Liver (tissue), 9 donors: ENCODE measurements around the gene OLA1. TPM values are rescaled to one million over a fixed set of nuclear protein-coding genes. Genes with fewer than 3 reads are reported as not detected.

Experiments used
- DNase-seq: peaks from one replicate; pipeline ENCODE4 v3.0.0-alpha.2; 2017; ENCODE audit warnings: low spot score
- H3K27ac ChIP-seq, 2 donors: one replicate each; pipeline ENCODE4 v1.7.0; 2013; ENCODE audit warnings: inconsistent platforms in 2 of 2, low read length in 2 of 2, control low read depth in 1 of 2, low read depth in 1 of 2, mild to moderate bottlenecking in 1 of 2
- H3K27me3 ChIP-seq, 4 donors: one replicate each; pipeline versions ENCODE4 v1.6.1 to v1.7.0; 2013; ENCODE audit warnings: low read length in 3 of 4, inconsistent platforms in 1 of 4, mild to moderate bottlenecking in 1 of 4, moderate library complexity in 1 of 4; ENCODE audit not compliant: control insufficient read depth in 4 of 4, insufficient read depth in 4 of 4
- H3K36me3 ChIP-seq, 4 donors: one replicate each; pipeline versions ENCODE4 v1.6.1 to v1.7.0; 2013; ENCODE audit warnings: low read length in 3 of 4, mild to moderate bottlenecking in 3 of 4, low read depth in 1 of 4, moderate library complexity in 1 of 4; ENCODE audit not compliant: control insufficient read depth in 4 of 4, insufficient read depth in 3 of 4
- H3K4me1 ChIP-seq, 4 donors: one replicate each; pipeline versions ENCODE4 v1.6.1 to v1.7.0; 2013; ENCODE audit warnings: low read length in 3 of 4, mild to moderate bottlenecking in 3 of 4, moderate library complexity in 1 of 4; ENCODE audit not compliant: control insufficient read depth in 4 of 4, insufficient read depth in 4 of 4
- H3K4me3 ChIP-seq, 3 donors: one replicate each; pipeline versions ENCODE4 v1.6.1 to v1.7.0; 2013; ENCODE audit warnings: low read length in 3 of 3, control low read depth in 1 of 3, low read depth in 1 of 3, mild to moderate bottlenecking in 1 of 3
- H3K9ac ChIP-seq, 2 donors: one replicate each; pipeline ENCODE4 v1.7.0; 2013; ENCODE audit warnings: low read length in 2 of 2, mild to moderate bottlenecking in 2 of 2, moderate library complexity in 2 of 2, control low read depth in 1 of 2, low read depth in 1 of 2
- H3K9me3 ChIP-seq, 4 donors: one replicate each; pipeline versions ENCODE4 v1.6.1 to v1.7.0; 2013; ENCODE audit warnings: low read length in 3 of 4; ENCODE audit not compliant: control insufficient read depth in 4 of 4
- ATF3 ChIP-seq: IDR thresholded peaks from 2 replicates; pipeline ENCODE4 v1.6.1; 2016; ENCODE audit warnings: antibody characterized with exemption
- CTCF ChIP-seq: fragments of 150-350 bp; IDR thresholded peaks from 2 replicates; pipeline ENCODE4 v1.5.1; 2017; ENCODE audit warnings: improper control_type of control experiment, low read depth, low read length; ENCODE audit not compliant: missing input control
- EGR1 ChIP-seq, 2 donors: IDR thresholded peaks; 2 replicates each; pipeline ENCODE4 v1.6.1; 2016 to 2018; ENCODE audit warnings: antibody characterized with exemption in 2 of 2, low read depth in 2 of 2
- FOXA2 ChIP-seq: IDR thresholded peaks from 2 replicates; pipeline ENCODE4 v1.6.1; 2016; ENCODE audit warnings: antibody characterized with exemption
- GABPA ChIP-seq, 2 donors: IDR thresholded peaks in 1 of 2; conservative IDR thresholded peaks in 1 of 2; 2 replicates each; pipeline ENCODE4 v1.6.1; 2016; ENCODE audit warnings: antibody characterized with exemption in 2 of 2, mild to moderate bottlenecking in 1 of 2, moderate library complexity in 1 of 2
- HNF4A ChIP-seq, 2 donors: conservative IDR thresholded peaks; 2 replicates each; pipeline ENCODE4 v1.6.1; 2016; ENCODE audit warnings: antibody characterized with exemption in 2 of 2, mild to moderate bottlenecking in 2 of 2
- HNF4G ChIP-seq: IDR thresholded peaks from 2 replicates; pipeline ENCODE4 v1.6.1; 2016; ENCODE audit warnings: antibody characterized with exemption
- JUND ChIP-seq, 2 donors: IDR thresholded peaks; 2 replicates each; pipeline ENCODE4 v1.6.1; 2016; ENCODE audit warnings: antibody characterized with exemption in 2 of 2
- NR2F2 ChIP-seq: IDR thresholded peaks from 2 replicates; pipeline ENCODE4 v1.6.1; 2016; ENCODE audit warnings: antibody characterized with exemption
- RAD21 ChIP-seq, 2 donors: IDR thresholded peaks; 2 replicates each; pipeline ENCODE4 v1.6.1; 2016; ENCODE audit warnings: antibody characterized with exemption in 2 of 2, mild to moderate bottlenecking in 2 of 2
- RXRA ChIP-seq, 2 donors: IDR thresholded peaks; 2 replicates each; pipeline ENCODE4 v1.6.1; 2017 to 2018; ENCODE audit warnings: antibody characterized with exemption in 2 of 2, mild to moderate bottlenecking in 1 of 2
- SP1 ChIP-seq: IDR thresholded peaks from 2 replicates; pipeline ENCODE4 v1.6.1; 2018; ENCODE audit warnings: antibody characterized with exemption, mild to moderate bottlenecking
- YY1 ChIP-seq: IDR thresholded peaks from 2 replicates; pipeline ENCODE4 v1.6.1; 2016; ENCODE audit warnings: antibody characterized with exemption, mild to moderate bottlenecking
- WGBS: extraction: QIAGEN DNeasy Blood & Tissue Kit; methylation state at CpG from one replicate; pipeline ENCODE4 v1.1.7; 2013; 5-methylcytosine and 5-hydroxymethylcytosine counted together
- polyA plus RNA-seq, 2 donors: library from polyadenylated mRNA; stranded (reverse) in 1 of 2; unstranded in 1 of 2; fragments of 200-250 nt in 1 of 2; fragments of >200 nt in 1 of 2; fragmentation: Nextera tagmentation in 1 of 2; extraction: Ambion mirVana in 1 of 2; gene quantifications; one replicate each; pipeline versions ENCODE4 v1.2.1 to v1.2.3, GENCODE V29; 2013 to 2015
- total RNA-seq, 2 donors: library from RNA; depleted of rRNA; stranded (reverse); fragments of >200 nt; gene quantifications; one replicate each; pipeline ENCODE4 v1.2.3, GENCODE V29; 2014
- TF ChIP-seq, protein P1 (sequence below): IDR thresholded peaks from 2 replicates; pipeline ENCODE4 v1.6.1; 2016; ENCODE audit warnings: antibody characterized with exemption
- TF ChIP-seq, protein P2 (sequence below): IDR thresholded peaks from 2 replicates; pipeline ENCODE4 v1.6.1; 2016; ENCODE audit warnings: antibody characterized with exemption
- donor health status: healthy.
- donor health status: healthy.
- donor health status: healthy.
- donor health status: healthy.
- donor health status: healthy.

Gene OLA1
- total and polyA plus RNA-seq, 4 donors, result 23.4 to 38.1 (median 32.3) TPM

GRCh38 chr2:174028935-174029334 lies 219.4 kb downstream of the OLA1 start:
- peaks cover 0 to 5% (median 1%) of the 10 kb centered on the region in 4 donors for H3K4me1 ChIP-seq
- WGBS, result 42% methylated on average over 5 of the region's 5 CpGs
- no peak for DNase-seq
- H3K9ac ChIP-seq, result peak overlapping the region in 1 of 2 donors; percentile 47
- H3K9me3 ChIP-seq, result no peaks in the 10 kb centered on the region
- no peak overlapping the region for H3K4me3 ChIP-seq
- TF ChIP-seq RXRA (IDR thresholded peaks at IDR 0.05), result peak in 1 of 2 donors; percentile 9
- no peak for TF ChIP-seq NR2F2
- TF ChIP-seq YY1, result no peak
- peak; percentile 63 to 79 for TF ChIP-seq HNF4A (conservative IDR thresholded peaks at IDR 0.05)
- TF ChIP-seq FOXA2, result no peak
- TF ChIP-seq JUND (IDR thresholded peaks at IDR 0.05), result no peak
- TF ChIP-seq CTCF, result no peak
- TF ChIP-seq EGR1 (IDR thresholded peaks at IDR 0.05; ENCODE audit: low read depth in 2 of 2), result no peak
- no peak for TF ChIP-seq RAD21 (IDR thresholded peaks at IDR 0.05)
- TF ChIP-seq, protein P1, sequence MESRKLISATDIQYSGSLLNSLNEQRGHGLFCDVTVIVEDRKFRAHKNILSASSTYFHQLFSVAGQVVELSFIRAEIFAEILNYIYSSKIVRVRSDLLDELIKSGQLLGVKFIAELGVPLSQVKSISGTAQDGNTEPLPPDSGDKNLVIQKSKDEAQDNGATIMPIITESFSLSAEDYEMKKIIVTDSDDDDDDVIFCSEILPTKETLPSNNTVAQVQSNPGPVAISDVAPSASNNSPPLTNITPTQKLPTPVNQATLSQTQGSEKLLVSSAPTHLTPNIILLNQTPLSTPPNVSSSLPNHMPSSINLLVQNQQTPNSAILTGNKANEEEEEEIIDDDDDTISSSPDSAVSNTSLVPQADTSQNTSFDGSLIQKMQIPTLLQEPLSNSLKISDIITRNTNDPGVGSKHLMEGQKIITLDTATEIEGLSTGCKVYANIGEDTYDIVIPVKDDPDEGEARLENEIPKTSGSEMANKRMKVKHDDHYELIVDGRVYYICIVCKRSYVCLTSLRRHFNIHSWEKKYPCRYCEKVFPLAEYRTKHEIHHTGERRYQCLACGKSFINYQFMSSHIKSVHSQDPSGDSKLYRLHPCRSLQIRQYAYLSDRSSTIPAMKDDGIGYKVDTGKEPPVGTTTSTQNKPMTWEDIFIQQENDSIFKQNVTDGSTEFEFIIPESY, result no peak
- TF ChIP-seq, protein P2, sequence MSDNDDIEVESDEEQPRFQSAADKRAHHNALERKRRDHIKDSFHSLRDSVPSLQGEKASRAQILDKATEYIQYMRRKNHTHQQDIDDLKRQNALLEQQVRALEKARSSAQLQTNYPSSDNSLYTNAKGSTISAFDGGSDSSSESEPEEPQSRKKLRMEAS, result no peak
- TF ChIP-seq GABPA (IDR thresholded peaks at IDR 0.05 in 1 of 2, conservative IDR thresholded peaks at IDR 0.05 in 1 of 2), result no peak
- peak; percentile 12 for TF ChIP-seq SP1
- TF ChIP-seq HNF4G, result peak; percentile 16
- H3K36me3 ChIP-seq, result no peaks in the 10 kb centered on the region
- H3K27me3 ChIP-seq, result no peaks in the 10 kb centered on the region
- peak overlapping the region in 1 of 2 donors; percentile 30 for H3K27ac ChIP-seq

DNA sequence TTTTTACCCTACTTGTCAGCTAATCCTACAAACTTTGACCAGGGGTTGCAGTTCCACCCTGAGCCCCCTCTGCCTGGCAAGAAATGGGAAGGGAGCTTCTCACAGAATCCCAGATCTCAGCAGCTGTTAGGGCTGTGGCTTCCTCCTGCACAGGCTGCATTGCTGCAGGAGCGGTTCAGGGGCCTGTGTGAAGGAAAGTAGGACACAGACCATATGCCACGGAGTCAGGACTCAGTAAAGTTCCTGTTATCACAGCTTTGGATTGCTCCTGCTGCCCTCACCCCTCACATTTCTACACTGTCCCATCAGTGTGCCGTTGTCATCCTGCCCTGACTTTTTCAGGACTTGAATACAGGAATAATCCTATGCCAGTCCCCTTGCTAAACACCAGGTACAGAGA lies 220.4 kb downstream of the OLA1 start:
- Histone ChIP-seq H3K27me3 (no peaks in the 10 kb centered on the region), H3K27ac (no peak overlapping the region), H3K4me1 (peaks cover 0 to 5% (median 1%) of the 10 kb centered on the region in 4 donors), H3K36me3 (no peaks in the 10 kb centered on the region), H3K9me3 (no peaks in the 10 kb centered on the region), H3K9ac (no peak overlapping the region), H3K4me3 (no peak overlapping the region)
- no peak for DNase-seq
- TF ChIP-seq RXRA (IDR thresholded peaks at IDR 0.05) (no peak), JUND (IDR thresholded peaks at IDR 0.05) (no peak), SP1 (no peak), FOXA2 (no peak), HNF4G (no peak), ATF3 (no peak), HNF4A (conservative IDR thresholded peaks at IDR 0.05) (no peak)
- 75% methylated on average over 3 of the region's 3 CpGs for WGBS
